T-helper 1 cell treated with Interleukin-12 subunit alpha and Interleukin-12 subunit beta and Interleukin-4 antibody, amounts not matched to agents 30 ng/mL and 1 ng/mL, for 36 hours (primary cell): ENCODE measurements around the gene UHMK1. TPM values are rescaled to one million over a fixed set of nuclear protein-coding genes. Genes with fewer than 3 reads are reported as not detected.

ENCODE experiments used
- intact Hi-C: fragments of 100-400 bp; cut with micrococcal nuclease; formaldehyde crosslinking; loops from one replicate; pipeline ENCODE4 v1.15.1; 2024
- total RNA-seq: library from RNA; stranded (reverse); gene quantifications from 2 replicates; pipeline ENCODE4 v1.2.3, GENCODE V29; 2022

UHMK1 gene
- total RNA-seq, 1 donor from 2014 or later: 71.9 TPM

- intact Hi-C loops: no loop called here
These were observed 29.7 kb downstream of the UHMK1 start for GRCh38 chr1:162527314-162527713.

GRCh38 chr1:162530307-162530987 is 32.8 kb downstream of the UHMK1 start:
- intact Hi-C loops: no loop called here

GRCh38 chr1:162530988-162531319 is 33.3 kb downstream of the UHMK1 start:
- intact Hi-C loops: no loop called here

GRCh38 chr1:162535501-162535900 is 37.9 kb downstream of the UHMK1 start:
- intact Hi-C loops: no loop called here

- intact Hi-C loops: no loop called here
These were observed 38.9 kb downstream of the UHMK1 start for GRCh38 chr1:162536511-162536910.

- intact Hi-C loops: no loop called here
These were observed 39.6 kb downstream of the UHMK1 start for GRCh38 chr1:162537216-162537615.

DNA sequence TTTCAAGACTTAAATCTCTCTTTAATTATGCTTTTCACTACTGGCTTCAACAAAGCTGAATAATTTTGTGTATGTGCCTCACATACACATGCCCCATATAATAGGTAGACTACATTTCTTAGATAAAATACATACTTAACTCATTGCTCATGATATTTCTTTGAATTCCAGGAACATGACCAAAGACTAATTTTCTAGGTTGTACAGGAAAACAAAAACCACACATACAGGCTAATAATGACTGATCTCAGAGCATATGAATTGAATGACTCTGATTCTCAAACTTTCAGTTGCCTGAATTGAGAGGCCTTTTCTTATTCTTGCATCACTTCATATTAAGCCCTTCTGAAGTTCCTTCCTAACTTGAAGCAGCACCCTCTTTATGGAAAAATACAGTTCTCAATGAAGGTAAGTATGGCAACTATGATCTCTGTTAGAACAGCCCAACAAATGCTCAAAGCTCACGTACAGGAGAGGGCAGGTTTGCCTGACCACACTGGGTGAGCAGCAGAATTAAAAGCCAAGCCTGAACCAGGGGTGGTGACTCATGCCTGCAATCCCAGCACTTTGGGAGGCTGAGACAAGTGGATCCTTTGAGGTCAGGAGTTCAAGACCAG is 41.3 kb downstream of the UHMK1 start:
- intact Hi-C loops: no loop called here

GRCh38 chr1:162541619-162542141 is 44.1 kb downstream of the UHMK1 start:
- intact Hi-C loops: no loop called here

- intact Hi-C loops: no loop called here
These were observed 45.6 kb downstream of the UHMK1 start for GRCh38 chr1:162543228-162543627.

GRCh38 chr1:162548170-162548569 is 50.6 kb downstream of the UHMK1 start:
- intact Hi-C loops: no loop called here

DNA sequence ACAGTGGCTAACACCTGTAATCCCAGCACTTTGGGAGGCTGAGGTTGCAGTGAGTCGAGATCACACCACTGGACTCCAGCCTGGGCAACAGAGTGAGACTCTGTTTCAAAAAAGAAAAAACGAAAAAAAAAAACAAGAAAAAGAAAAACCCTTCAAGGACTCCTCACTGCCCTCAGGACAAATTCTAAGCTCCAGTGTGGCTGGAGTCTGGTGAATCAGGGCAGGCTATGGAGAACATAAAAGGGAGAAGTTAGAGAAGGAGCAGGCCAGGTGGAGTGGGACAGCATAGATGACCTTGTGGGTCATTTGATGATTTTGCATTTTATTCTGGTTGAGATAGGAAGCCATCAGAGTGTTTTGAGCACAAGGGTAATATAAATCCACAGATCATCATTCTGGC is 51.4 kb downstream of the UHMK1 start:
- intact Hi-C loops: no loop called here

DNA sequence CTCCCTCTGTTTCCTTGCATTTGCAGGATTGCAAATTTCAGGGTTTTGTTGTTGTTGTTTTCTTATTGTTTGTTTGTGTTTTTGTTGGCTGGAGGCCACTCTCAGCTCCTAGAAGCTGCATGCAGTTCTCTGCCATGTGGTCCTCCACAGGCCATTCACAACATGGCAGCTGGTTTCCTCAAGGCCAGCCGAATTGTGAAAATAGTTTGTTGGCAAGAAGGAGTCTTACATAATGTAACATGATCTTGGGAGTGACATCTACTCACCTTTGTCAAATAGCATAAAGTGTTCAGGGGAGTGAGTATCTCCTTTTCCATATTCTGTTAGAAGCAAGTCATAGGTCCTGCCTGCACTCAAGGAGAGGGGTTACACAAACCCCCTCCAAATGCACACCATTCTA is 53.3 kb downstream of the UHMK1 start:
- intact Hi-C loops: no loop called here

- intact Hi-C loops: no loop called here
These were observed 54.5 kb downstream of the UHMK1 start for GRCh38 chr1:162551969-162552683.

DNA sequence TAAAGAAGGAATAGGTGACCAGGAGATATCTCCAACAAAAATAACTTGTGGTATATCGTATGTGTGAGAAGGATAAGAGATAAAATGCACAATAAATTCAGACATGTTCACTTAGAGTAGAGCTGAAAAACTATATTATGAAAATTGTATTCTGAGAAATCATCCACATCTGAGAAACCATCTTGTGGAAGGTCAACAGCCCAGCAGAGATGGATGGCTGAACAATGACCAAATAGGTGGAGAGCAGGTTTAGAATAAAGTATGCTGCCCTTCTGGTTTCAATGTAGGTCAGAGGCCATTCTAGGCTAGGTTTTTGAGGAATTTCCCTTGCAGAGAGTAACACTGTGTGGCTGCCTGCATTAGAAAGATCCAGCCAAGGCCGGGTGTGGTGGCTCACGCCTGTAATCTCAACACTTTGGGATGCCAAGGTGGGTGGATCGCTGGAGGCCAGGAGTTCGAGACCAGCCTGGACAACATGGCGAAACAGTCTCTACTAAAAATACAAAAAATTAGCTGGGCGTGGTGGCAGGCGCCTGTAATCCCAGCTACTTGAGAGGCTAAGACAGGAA is 55.1 kb downstream of the UHMK1 start:
- intact Hi-C loops: no loop called here

GRCh38 chr1:162554258-162554657 is 56.6 kb downstream of the UHMK1 start:
- intact Hi-C loops: no loop called here

DNA sequence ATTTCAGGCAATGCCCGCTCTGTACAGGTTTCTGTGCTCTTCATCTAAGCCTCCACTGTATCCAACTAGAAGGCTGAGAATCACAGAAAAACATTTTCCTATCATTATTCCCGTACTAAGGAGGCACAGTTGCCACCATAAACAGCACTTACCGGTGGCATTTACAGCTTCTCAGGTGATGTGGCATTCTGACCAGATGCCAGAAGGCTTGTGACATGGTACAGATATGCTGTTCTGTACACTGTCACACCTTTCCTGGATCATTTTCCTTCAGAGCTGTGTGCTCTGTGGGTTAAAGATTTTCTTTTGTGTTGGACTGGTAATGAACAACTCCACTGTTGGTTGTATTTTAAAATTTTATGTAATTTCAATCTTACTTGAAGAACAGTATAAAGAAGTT is 59.9 kb downstream of the UHMK1 start:
- intact Hi-C loops: no loop called here

DNA sequence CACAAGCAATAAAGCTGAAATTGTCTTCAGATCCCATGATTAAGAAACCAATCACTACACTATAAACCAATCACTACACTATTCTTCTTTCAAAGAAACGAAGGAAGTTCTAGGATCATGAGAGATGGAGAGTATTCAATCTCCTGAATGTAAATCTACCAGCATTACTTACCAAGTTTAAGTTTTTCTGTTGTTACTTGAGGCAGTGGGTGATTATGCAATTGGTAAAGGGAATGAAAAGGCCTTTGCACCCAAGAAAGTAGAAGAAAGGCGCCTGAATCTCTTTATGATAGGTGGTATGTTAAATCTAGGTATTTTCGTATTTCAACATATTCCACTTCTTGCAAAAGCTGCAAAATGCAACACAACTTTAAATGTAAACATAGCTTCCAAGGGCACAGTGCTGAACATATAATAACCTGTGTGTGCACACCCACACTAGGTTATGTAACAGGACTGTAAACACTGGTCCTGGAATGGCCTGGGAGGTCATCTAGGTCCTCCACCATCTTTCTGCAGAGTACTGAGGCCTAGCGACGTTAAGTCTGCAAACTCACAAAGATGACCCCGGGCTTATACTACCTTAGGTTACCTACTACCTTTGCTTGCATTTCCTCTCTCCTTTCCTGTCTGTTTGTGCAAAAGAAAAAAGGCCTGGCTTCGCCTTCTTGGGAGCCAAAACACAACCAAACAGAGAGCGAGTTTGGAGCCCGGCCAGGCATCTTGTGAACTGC is 62.9 kb downstream of the UHMK1 start:
- intact Hi-C loops: loop anchor here (1.0 to 2.0 kb wide), 5 partner anchors 63 to 794 kb away; partner anchors contain the start of genes ATF6, HSD17B7, NOS1AP and NUF2

DNA sequence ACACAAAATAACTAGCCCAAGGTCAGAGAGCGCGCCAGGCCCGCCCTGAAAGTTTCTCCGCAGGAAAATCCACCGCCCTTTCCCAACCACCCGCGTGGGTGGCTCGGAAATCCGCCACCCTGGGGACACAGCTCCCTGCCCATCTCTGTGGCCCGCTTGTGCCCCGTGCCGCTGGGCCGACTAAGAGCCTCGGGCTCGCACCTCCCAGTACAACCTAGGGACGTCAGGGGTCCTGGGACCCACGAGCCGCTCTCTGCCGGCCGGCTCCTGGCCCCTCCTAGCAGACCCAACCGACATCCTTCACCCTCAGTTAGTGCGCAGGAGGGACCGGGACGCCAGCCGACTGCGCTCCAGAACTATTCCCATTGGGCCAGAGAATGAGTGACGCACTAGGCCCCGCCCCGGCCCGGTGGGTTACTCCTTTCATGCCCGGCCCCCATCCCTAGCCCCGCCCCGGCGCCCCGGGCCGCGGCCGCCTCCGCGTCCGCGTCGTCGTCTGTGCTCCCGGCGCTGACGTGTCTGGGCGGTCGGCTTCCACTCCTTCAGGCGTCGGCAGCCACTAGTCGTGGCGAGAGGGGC is 63.5 kb downstream of the UHMK1 start:
- intact Hi-C loops: loop anchor here (1.0 to 2.0 kb wide), 5 partner anchors 64 to 795 kb away; partner anchors contain the start of genes ATF6, HSD17B7, NOS1AP and NUF2

- intact Hi-C loops: loop anchor here (1.0 to 2.0 kb wide), 6 partner anchors 53 to 796 kb away; partner anchors contain the start of genes ATF6, HSD17B7, NOS1AP and NUF2
These were observed 64.2 kb downstream of the UHMK1 start, which contains the start of gene UAP1 for GRCh38 chr1:162561616-162562469. TSS of gene UAP1 (plus strand) at chr1:162561722. CDS start at chr1:162566069, 4,347 bp downstream.

- intact Hi-C loops: loop anchor here (2.0 kb wide), 1 partner anchor 54 kb away; no protein-coding TSS in a partner anchor
These were observed 64.8 kb downstream of the UHMK1 start for GRCh38 chr1:162562470-162562828.
